ENCODE measurements around the gene SMAD1.

GRCh38 chr4:145492376-145492775, 10.7 kb downstream of the SMAD1 start:
- no peak for TF ChIP-seq CTCF (conservative IDR thresholded peaks at IDR 0.05; ENCODE audit: low read length)
- no peak for TF ChIP-seq EZH2phosphoT487 (IDR thresholded peaks at IDR 0.05; ENCODE audit: borderline replicate concordance)
